SK-N-SH (cell line): ENCODE results near the gene CD200.

ENCODE experiments used
- GABPA ChIP-seq: IDR thresholded peaks from 2 replicates; pipeline ENCODE4 v1.4.0; 2012; ENCODE audit warnings: low read depth, mild to moderate bottlenecking
- JUND ChIP-seq: IDR thresholded peaks from 2 replicates; pipeline ENCODE4 v1.4.0; 2012
- NFIC ChIP-seq: IDR thresholded peaks from 2 replicates; pipeline ENCODE4 v1.4.0; 2012; ENCODE audit warnings: borderline replicate concordance
- NRF1 ChIP-seq: IDR thresholded peaks from 2 replicates; pipeline ENCODE4 v1.6.1; 2012; ENCODE audit warnings: low read depth, mild to moderate bottlenecking, low read length
- RAD21 ChIP-seq: IDR thresholded peaks from 2 replicates; pipeline ENCODE4 v1.6.1; 2012; ENCODE audit warnings: mild to moderate bottlenecking, low read length
- RCOR1 ChIP-seq: fragments of 150-350 bp; IDR thresholded peaks from 2 replicates; pipeline ENCODE4 v1.6.1; 2017; ENCODE audit warnings: antibody characterized with exemption, low read length
- RXRA ChIP-seq: IDR thresholded peaks from 2 replicates; pipeline ENCODE4 v1.4.0; 2012; ENCODE audit warnings: low read depth, mild to moderate bottlenecking, borderline replicate concordance
- SIN3A ChIP-seq: IDR thresholded peaks from 2 replicates; pipeline ENCODE4 v1.6.1; 2012; ENCODE audit warnings: low read depth, mild to moderate bottlenecking, low read length, moderate library complexity, borderline replicate concordance
- TF ChIP-seq, protein P1 (sequence below): IDR thresholded peaks from 2 replicates; pipeline ENCODE4 v1.4.0; 2012; ENCODE audit warnings: low read depth
- TF ChIP-seq, protein P2 (sequence below): fragments of 200-600 bp; sonication (generic); IDR thresholded peaks from 2 replicates; pipeline ENCODE4 v1.6.1; 2017; ENCODE audit warnings: antibody characterized with exemption, mild to moderate bottlenecking, moderate library complexity
- TF ChIP-seq, protein P3 (sequence below): IDR thresholded peaks from 2 replicates; pipeline ENCODE4; 2012
- TF ChIP-seq, protein P4 (sequence below): IDR thresholded peaks from 2 replicates; pipeline ENCODE4 v1.6.1; 2012; ENCODE audit warnings: mild to moderate bottlenecking, low read depth, low read length, moderate library complexity

DNA sequence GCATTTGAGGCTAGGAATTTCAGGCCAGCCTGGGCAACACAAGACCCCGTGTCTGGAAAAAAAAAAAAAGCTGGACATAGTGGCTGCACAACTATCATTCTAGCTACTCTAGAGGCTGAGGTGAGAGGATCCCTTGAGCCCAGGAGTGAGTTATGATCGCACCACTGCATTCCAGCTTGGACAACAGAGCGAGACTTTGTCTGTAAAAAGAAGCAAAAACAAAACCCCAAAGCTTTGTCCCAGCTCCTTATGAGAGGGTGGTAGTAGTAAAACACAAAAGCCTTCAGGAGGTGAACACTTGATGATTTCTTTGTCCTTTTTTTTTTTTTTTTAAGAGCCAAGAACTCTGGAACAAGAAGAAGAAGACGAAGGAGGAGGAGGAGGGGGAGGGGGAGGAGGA, 1.1 kb upstream of the CD200 start:
- TF ChIP-seq, protein P1, sequence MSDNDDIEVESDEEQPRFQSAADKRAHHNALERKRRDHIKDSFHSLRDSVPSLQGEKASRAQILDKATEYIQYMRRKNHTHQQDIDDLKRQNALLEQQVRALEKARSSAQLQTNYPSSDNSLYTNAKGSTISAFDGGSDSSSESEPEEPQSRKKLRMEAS = no peak
- TF ChIP-seq RXRA = no peak
- TF ChIP-seq, protein P2, sequence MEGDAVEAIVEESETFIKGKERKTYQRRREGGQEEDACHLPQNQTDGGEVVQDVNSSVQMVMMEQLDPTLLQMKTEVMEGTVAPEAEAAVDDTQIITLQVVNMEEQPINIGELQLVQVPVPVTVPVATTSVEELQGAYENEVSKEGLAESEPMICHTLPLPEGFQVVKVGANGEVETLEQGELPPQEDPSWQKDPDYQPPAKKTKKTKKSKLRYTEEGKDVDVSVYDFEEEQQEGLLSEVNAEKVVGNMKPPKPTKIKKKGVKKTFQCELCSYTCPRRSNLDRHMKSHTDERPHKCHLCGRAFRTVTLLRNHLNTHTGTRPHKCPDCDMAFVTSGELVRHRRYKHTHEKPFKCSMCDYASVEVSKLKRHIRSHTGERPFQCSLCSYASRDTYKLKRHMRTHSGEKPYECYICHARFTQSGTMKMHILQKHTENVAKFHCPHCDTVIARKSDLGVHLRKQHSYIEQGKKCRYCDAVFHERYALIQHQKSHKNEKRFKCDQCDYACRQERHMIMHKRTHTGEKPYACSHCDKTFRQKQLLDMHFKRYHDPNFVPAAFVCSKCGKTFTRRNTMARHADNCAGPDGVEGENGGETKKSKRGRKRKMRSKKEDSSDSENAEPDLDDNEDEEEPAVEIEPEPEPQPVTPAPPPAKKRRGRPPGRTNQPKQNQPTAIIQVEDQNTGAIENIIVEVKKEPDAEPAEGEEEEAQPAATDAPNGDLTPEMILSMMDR = no peak
- no peak for TF ChIP-seq SIN3A
- TF ChIP-seq, protein P3, sequence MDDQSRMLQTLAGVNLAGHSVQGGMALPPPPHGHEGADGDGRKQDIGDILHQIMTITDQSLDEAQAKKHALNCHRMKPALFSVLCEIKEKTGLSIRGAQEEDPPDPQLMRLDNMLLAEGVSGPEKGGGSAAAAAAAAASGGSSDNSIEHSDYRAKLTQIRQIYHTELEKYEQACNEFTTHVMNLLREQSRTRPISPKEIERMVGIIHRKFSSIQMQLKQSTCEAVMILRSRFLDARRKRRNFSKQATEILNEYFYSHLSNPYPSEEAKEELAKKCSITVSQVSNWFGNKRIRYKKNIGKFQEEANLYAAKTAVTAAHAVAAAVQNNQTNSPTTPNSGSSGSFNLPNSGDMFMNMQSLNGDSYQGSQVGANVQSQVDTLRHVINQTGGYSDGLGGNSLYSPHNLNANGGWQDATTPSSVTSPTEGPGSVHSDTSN = no peak
- TF ChIP-seq, protein P4, sequence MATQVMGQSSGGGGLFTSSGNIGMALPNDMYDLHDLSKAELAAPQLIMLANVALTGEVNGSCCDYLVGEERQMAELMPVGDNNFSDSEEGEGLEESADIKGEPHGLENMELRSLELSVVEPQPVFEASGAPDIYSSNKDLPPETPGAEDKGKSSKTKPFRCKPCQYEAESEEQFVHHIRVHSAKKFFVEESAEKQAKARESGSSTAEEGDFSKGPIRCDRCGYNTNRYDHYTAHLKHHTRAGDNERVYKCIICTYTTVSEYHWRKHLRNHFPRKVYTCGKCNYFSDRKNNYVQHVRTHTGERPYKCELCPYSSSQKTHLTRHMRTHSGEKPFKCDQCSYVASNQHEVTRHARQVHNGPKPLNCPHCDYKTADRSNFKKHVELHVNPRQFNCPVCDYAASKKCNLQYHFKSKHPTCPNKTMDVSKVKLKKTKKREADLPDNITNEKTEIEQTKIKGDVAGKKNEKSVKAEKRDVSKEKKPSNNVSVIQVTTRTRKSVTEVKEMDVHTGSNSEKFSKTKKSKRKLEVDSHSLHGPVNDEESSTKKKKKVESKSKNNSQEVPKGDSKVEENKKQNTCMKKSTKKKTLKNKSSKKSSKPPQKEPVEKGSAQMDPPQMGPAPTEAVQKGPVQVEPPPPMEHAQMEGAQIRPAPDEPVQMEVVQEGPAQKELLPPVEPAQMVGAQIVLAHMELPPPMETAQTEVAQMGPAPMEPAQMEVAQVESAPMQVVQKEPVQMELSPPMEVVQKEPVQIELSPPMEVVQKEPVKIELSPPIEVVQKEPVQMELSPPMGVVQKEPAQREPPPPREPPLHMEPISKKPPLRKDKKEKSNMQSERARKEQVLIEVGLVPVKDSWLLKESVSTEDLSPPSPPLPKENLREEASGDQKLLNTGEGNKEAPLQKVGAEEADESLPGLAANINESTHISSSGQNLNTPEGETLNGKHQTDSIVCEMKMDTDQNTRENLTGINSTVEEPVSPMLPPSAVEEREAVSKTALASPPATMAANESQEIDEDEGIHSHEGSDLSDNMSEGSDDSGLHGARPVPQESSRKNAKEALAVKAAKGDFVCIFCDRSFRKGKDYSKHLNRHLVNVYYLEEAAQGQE = no peak
- TF ChIP-seq GABPA = no peak
- TF ChIP-seq NRF1 = no peak
- no peak for TF ChIP-seq RCOR1
- no peak for TF ChIP-seq JUND
- no peak for TF ChIP-seq NFIC
- TF ChIP-seq RAD21 = no peak
